Hepatocyte (in vitro differentiated cells): ENCODE data around the gene LINGO3. TPM values are rescaled to one million over a fixed set of nuclear protein-coding genes. Genes with fewer than 3 reads are reported as not detected.

Experiments used
- DNase-seq: peaks from one replicate; pipeline ENCODE4 v3.0.0-alpha.2; 2016; ENCODE audit warnings: low spot score
- H2AFZ ChIP-seq: fragments of 200-600 bp; sonication (generic); 2 replicates; pipeline ENCODE4 v1.6.0; 2016; ENCODE audit warnings: antibody characterized with exemption, mild to moderate bottlenecking
- H3K27ac ChIP-seq: fragments of 200-600 bp; sonication (generic); 2 replicates; pipeline ENCODE4 v1.5.1; 2016; ENCODE audit warnings: mild to moderate bottlenecking
- H3K27me3 ChIP-seq: fragments of 200-600 bp; sonication (generic); 2 replicates; pipeline ENCODE4 v1.6.1; 2016
- H3K36me3 ChIP-seq: fragments of 200-600 bp; sonication (generic); replicated peaks from 2 replicates; pipeline ENCODE4 v1.5.1; 2016; ENCODE audit warnings: low read depth; ENCODE audit not compliant: insufficient read depth
- H3K4me1 ChIP-seq: fragments of 200-600 bp; sonication (generic); 2 replicates; pipeline ENCODE4 v1.5.1; 2016; ENCODE audit warnings: mild to moderate bottlenecking, moderate library complexity; ENCODE audit not compliant: insufficient read depth
- H3K4me2 ChIP-seq: fragments of 200-600 bp; sonication (generic); 2 replicates; pipeline ENCODE4 v1.6.0; 2016
- H3K4me3 ChIP-seq: fragments of 200-600 bp; sonication (generic); 2 replicates; pipeline ENCODE4 v1.5.1; 2016; ENCODE audit warnings: mild to moderate bottlenecking
- H3K79me2 ChIP-seq: fragments of 200-600 bp; sonication (generic); 2 replicates; pipeline ENCODE4 v1.6.0; 2017; ENCODE audit warnings: mild to moderate bottlenecking
- H3K9me2 ChIP-seq: fragments of 200-600 bp; sonication (generic); replicated peaks from 2 replicates; pipeline ENCODE4 v1.6.0; 2017; ENCODE audit warnings: mild to moderate bottlenecking; ENCODE audit not compliant: insufficient read depth
- H3K9me3 ChIP-seq: fragments of 200-600 bp; sonication (generic); 2 replicates; pipeline ENCODE4 v1.5.1; 2016; ENCODE audit warnings: low read depth, mild to moderate bottlenecking
- H4K20me1 ChIP-seq: fragments of 200-600 bp; sonication (generic); 2 replicates; pipeline ENCODE4 v1.6.0; 2016; ENCODE audit warnings: mild to moderate bottlenecking; ENCODE audit not compliant: insufficient read depth, poor library complexity, severe bottlenecking
- CTCF ChIP-seq: fragments of 200-600 bp; sonication (generic); IDR thresholded peaks from 2 replicates; pipeline ENCODE4 v1.5.1; 2016; ENCODE audit warnings: antibody characterized with exemption, mild to moderate bottlenecking; ENCODE audit not compliant: poor library complexity
- EZH2 ChIP-seq: fragments of 200-600 bp; sonication (generic); IDR thresholded peaks from 2 replicates; pipeline ENCODE4 v1.6.1; 2016; ENCODE audit warnings: antibody characterized with exemption, mild to moderate bottlenecking, borderline replicate concordance
- EZH2phosphoT487 ChIP-seq: fragments of 200-600 bp; sonication (generic); IDR thresholded peaks from one replicate; pipeline ENCODE4 v1.6.1; 2018; ENCODE audit warnings: antibody characterized with exemption, mild to moderate bottlenecking, low read depth, moderate library complexity; ENCODE audit not compliant: unreplicated experiment, severe bottlenecking
- whole genome bisulfite sequencing: methylation state at CpG from one replicate; pipeline ENCODE4 v1.1.6; 2016; ENCODE audit warnings: low lambda C conversion rate; ENCODE audit errors: missing lambda C conversion rate; 5-methylcytosine and 5-hydroxymethylcytosine counted together
- polyA plus RNA-seq: library from polyadenylated mRNA; unstranded; fragments of >200 nt; fragmentation: Nextera tagmentation; extraction: Ambion mirVana; gene quantifications from 2 replicates; pipeline ENCODE4 v1.2.1, GENCODE V29; 2016
- total RNA-seq: library from RNA; depleted of rRNA; stranded (reverse); fragments of >200 nt; gene quantifications from 2 replicates; pipeline ENCODE4 v1.2.3, GENCODE V29; 2014

LINGO3 gene
- total and polyA plus RNA-seq, 2 experiments from 2014 or later, result not detected

- no peaks in the 10 kb centered on the region for H3K9me2 ChIP-seq
- peaks cover 33% of the 10 kb centered on the region for H3K79me2 ChIP-seq
- H2AFZ ChIP-seq, result no peak overlapping the region
- H3K27ac ChIP-seq, result no peak overlapping the region
- peaks cover 20% of the 10 kb centered on the region for H3K4me1 ChIP-seq
- no peak overlapping the region for H3K4me3 ChIP-seq
- no peak overlapping the region for H3K4me2 ChIP-seq
- DNase-seq, result no peak
- H3K27me3 ChIP-seq, result no peaks in the 10 kb centered on the region
- TF ChIP-seq EZH2, result no peak
- no peak for TF ChIP-seq EZH2phosphoT487
- no peak for TF ChIP-seq CTCF
- no peaks in the 10 kb centered on the region for H3K9me3 ChIP-seq
- 97% methylated on average over 28 of the region's 28 CpGs for WGBS
- H3K36me3 ChIP-seq, result no peaks in the 10 kb centered on the region
- H4K20me1 ChIP-seq, result peaks cover 35% of the 10 kb centered on the region
Measured at GRCh38 chr19:2276429-2276986, 31.4 kb downstream of the LINGO3 start.

- Histone ChIP-seq H3K4me1 (peaks cover 22% of the 10 kb centered on the region), H3K9me3 (no peaks in the 10 kb centered on the region), H2AFZ (no peak overlapping the region), H3K27me3 (no peaks in the 10 kb centered on the region), H3K79me2 (peaks cover 40% of the 10 kb centered on the region), H3K9me2 (no peaks in the 10 kb centered on the region), H3K4me3 (no peak overlapping the region), H3K27ac (no peak overlapping the region), H3K36me3 (no peaks in the 10 kb centered on the region), H4K20me1 (peaks cover 42% of the 10 kb centered on the region), H3K4me2 (no peak overlapping the region)
- TF ChIP-seq EZH2, result no peak
- TF ChIP-seq CTCF, result no peak
- no peak for TF ChIP-seq EZH2phosphoT487
- WGBS, result 96% methylated on average over 43 of the region's 74 CpGs
- no peak for DNase-seq
Measured at GRCh38 chr19:2275588-2276428, 32.1 kb downstream of the LINGO3 start.

GRCh38 chr19:2274931-2275535 lies 32.9 kb downstream of the LINGO3 start:
- H3K9me2 ChIP-seq, result no peaks in the 10 kb centered on the region
- no peaks in the 10 kb centered on the region for H3K36me3 ChIP-seq
- H3K4me2 ChIP-seq, result no peak overlapping the region
- DNase-seq, result peak; percentile 78
- peaks cover 22% of the 10 kb centered on the region for H3K4me1 ChIP-seq
- peaks cover 50% of the 10 kb centered on the region for H4K20me1 ChIP-seq
- WGBS, result 64% methylated on average over 9 of the region's 16 CpGs
- peaks cover 48% of the 10 kb centered on the region for H3K79me2 ChIP-seq
- no peaks in the 10 kb centered on the region for H3K27me3 ChIP-seq
- TF ChIP-seq EZH2phosphoT487 (no peak), EZH2 (no peak), CTCF (peak; percentile 50)
- no peak overlapping the region for H3K27ac ChIP-seq
- H3K9me3 ChIP-seq, result no peaks in the 10 kb centered on the region
- H3K4me3 ChIP-seq, result no peak overlapping the region
- H2AFZ ChIP-seq, result no peak overlapping the region
